NCI-H460 (cell line): ENCODE data around the gene FSTL5. TPM values are rescaled to one million over a fixed set of nuclear protein-coding genes. Genes with fewer than 3 reads are reported as not detected.

Source experiments
- DNase-seq: peaks from one replicate; pipeline ENCODE4 v3.0.0-alpha.2; 2016; ENCODE audit warnings: low read depth; ENCODE audit errors: extremely low read depth
- total RNA-seq: library from RNA; depleted of rRNA; stranded (reverse); fragments of >200 nt; shearing (Covaris generic); gene quantifications from 2 replicates; pipeline ENCODE4 v1.2.3, GENCODE V29; 2014

Gene FSTL5
- total RNA-seq, 1 experiment from 2014 or later: 0.02 TPM

- DNase-seq: no peak
Measured at GRCh38 chr4:161948026-161948770, 215.6 kb downstream of the FSTL5 start.

GRCh38 chr4:161937596-161937995 lies 226.2 kb downstream of the FSTL5 start:
- no peak for DNase-seq

GRCh38 chr4:161936625-161937550 lies 226.9 kb downstream of the FSTL5 start:
- no peak for DNase-seq

GRCh38 chr4:161931089-161931488 lies 232.7 kb downstream of the FSTL5 start:
- DNase-seq: no peak

GRCh38 chr4:161929956-161930355 lies 233.8 kb downstream of the FSTL5 start:
- no peak for DNase-seq

GRCh38 chr4:161926033-161926828 lies 237.6 kb downstream of the FSTL5 start:
- DNase-seq: no peak

GRCh38 chr4:161920304-161921052 lies 243.3 kb downstream of the FSTL5 start:
- DNase-seq: no peak

- DNase-seq: no peak
Measured at GRCh38 chr4:161919442-161920220, 244.2 kb downstream of the FSTL5 start.

- no peak for DNase-seq
Measured at GRCh38 chr4:161916035-161916434, 247.8 kb downstream of the FSTL5 start.

GRCh38 chr4:161907590-161907955 lies 256.2 kb downstream of the FSTL5 start:
- DNase-seq: no peak

GRCh38 chr4:161906836-161907589 lies 256.8 kb downstream of the FSTL5 start:
- DNase-seq: no peak

GRCh38 chr4:161900110-161900509 lies 263.7 kb downstream of the FSTL5 start:
- no peak for DNase-seq

- no peak for DNase-seq
Measured at GRCh38 chr4:161894493-161895167, 269.2 kb downstream of the FSTL5 start.

GRCh38 chr4:161894014-161894413 lies 269.8 kb downstream of the FSTL5 start:
- DNase-seq: no peak

GRCh38 chr4:161893566-161893965 lies 270.2 kb downstream of the FSTL5 start:
- no peak for DNase-seq

GRCh38 chr4:161892951-161893350 lies 270.8 kb downstream of the FSTL5 start:
- DNase-seq: no peak

GRCh38 chr4:161883157-161883556 lies 280.6 kb downstream of the FSTL5 start:
- no peak for DNase-seq

GRCh38 chr4:161881370-161881769 lies 282.4 kb downstream of the FSTL5 start:
- no peak for DNase-seq
